ENCODE data around the gene FHDC1.

DNA sequence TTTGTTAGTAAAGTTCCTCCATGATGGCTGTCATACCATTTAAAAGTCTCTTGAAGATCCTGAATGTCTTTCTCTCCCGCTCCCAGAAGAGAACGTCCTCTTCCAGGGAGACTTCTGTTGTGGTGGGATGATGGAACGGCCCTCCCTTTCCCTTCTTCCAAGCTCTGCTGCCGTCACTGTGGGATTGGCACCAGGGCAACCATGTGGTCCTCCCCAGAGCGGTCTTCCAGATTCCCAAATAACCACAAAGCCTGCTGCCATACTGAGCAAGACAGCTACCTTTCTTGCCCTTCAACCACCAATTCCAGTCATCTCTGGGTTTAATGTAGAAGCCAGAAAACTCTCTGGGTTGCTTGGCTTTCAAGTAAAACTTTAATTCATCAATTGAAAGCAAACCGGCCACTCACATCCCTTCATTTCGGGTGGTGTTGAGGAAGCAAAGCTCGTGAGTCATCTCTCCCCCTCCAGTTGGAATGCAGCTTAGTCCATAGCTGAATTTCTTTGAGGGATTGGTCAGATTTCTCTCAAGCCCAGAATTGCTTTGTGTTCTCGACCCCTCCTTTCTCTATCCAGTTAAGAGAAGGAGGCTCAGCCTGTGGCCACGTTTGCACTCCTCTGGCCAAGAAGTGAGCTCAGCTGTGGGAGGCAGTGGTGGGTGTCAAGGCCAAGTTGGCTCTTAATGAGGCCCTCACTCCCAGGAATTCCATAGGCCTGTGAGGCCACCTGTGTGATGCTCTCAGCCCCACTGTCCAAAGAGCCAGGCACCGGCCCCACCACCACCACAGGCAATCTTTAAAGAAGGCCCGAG lies 36.9 kb downstream of the FHDC1 start:
- TF ChIP-seq POLR2A (IDR thresholded peaks at IDR 0.05): no peak
- TF ChIP-seq, protein P1, sequence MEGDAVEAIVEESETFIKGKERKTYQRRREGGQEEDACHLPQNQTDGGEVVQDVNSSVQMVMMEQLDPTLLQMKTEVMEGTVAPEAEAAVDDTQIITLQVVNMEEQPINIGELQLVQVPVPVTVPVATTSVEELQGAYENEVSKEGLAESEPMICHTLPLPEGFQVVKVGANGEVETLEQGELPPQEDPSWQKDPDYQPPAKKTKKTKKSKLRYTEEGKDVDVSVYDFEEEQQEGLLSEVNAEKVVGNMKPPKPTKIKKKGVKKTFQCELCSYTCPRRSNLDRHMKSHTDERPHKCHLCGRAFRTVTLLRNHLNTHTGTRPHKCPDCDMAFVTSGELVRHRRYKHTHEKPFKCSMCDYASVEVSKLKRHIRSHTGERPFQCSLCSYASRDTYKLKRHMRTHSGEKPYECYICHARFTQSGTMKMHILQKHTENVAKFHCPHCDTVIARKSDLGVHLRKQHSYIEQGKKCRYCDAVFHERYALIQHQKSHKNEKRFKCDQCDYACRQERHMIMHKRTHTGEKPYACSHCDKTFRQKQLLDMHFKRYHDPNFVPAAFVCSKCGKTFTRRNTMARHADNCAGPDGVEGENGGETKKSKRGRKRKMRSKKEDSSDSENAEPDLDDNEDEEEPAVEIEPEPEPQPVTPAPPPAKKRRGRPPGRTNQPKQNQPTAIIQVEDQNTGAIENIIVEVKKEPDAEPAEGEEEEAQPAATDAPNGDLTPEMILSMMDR (IDR thresholded peaks at IDR 0.05): no peak
